NT2/D1 (cell line): ENCODE measurements around the gene FADS2.

Experiments used
- YY1 ChIP-seq: IDR thresholded peaks from 2 replicates; pipeline ENCODE4 v1.6.1; 2011; ENCODE audit not compliant: insufficient read length, insufficient read depth
- ZNF274 ChIP-seq: IDR thresholded peaks from 2 replicates; pipeline ENCODE4 v1.6.1; 2011; ENCODE audit warnings: mild to moderate bottlenecking, low read depth, low read length

GRCh38 chr11:61811831-61812230, 16.3 kb upstream of the FADS2 start:
- TF ChIP-seq ZNF274 (no peak), YY1 (no peak)
